Measurements from ENCODE around the gene BAG5. TPM values are rescaled to one million over a fixed set of nuclear protein-coding genes. Genes with fewer than 3 reads are reported as not detected.
A peak's percentile ranks its signal among the peaks of the same experiment; 100 is the strongest.
"Not testable (repeated sequence)": the region's sequence is repeated elsewhere in the genome, so short reads cannot be mapped to it uniquely, and the experiment has no call there.

Gene BAG5
- total RNA-seq, 1 donor from 2014 or later: 7.5 TPM

GRCh38 chr14:103535081-103535890 lies 27.2 kb downstream of the BAG5 start:
- ATAC-seq: peak; percentile 6
- no peak for DNase-seq (ENCODE audit: low spot score)

- no peak for ATAC-seq
Measured at GRCh38 chr14:103534576-103535061, 27.8 kb downstream of the BAG5 start.

GRCh38 chr14:103533999-103534575 lies 28.4 kb downstream of the BAG5 start:
- no peak for ATAC-seq
- DNase-seq (ENCODE audit: low spot score): no peak

More at GRCh38 chr14:103534576-103535061, 27.8 kb downstream of the BAG5 start:
- no peak for DNase-seq (ENCODE audit: low spot score)

GRCh38 chr14:103533137-103533998 lies 29.1 kb downstream of the BAG5 start:
- DNase-seq (ENCODE audit: low spot score) (no peak), ATAC-seq (no peak)

GRCh38 chr14:103532216-103533136 lies 30.0 kb downstream of the BAG5 start:
- ATAC-seq (no peak), DNase-seq (ENCODE audit: low spot score) (no peak)

- DNase-seq (ENCODE audit: low spot score) (no peak), ATAC-seq (no peak)
Measured at GRCh38 chr14:103531421-103532215, 30.8 kb downstream of the BAG5 start.

GRCh38 chr14:103530831-103531230 lies 31.6 kb downstream of the BAG5 start:
- ATAC-seq (no peak), DNase-seq (ENCODE audit: low spot score) (no peak)

- ATAC-seq (no peak), DNase-seq (ENCODE audit: low spot score) (no peak)
Measured at GRCh38 chr14:103530390-103530789, 32.1 kb downstream of the BAG5 start.

GRCh38 chr14:103529383-103530365 lies 32.8 kb downstream of the BAG5 start:
- no peak for ATAC-seq
- no peak for DNase-seq (ENCODE audit: low spot score)

- peak; percentile 93 for ATAC-seq
- peak; percentile 93 for DNase-seq (ENCODE audit: low spot score)
Measured at GRCh38 chr14:103528587-103529382, 33.7 kb downstream of the BAG5 start, which contains the start of gene TRMT61A. Gene TRMT61A (plus strand): TSS chr14:103529196. CDS start chr14:103529979, 783 bp downstream.

GRCh38 chr14:103528146-103528586 lies 34.3 kb downstream of the BAG5 start:
- ATAC-seq (peak; percentile 23), DNase-seq (ENCODE audit: low spot score) (no peak)

- no peak for ATAC-seq
- DNase-seq (ENCODE audit: low spot score): no peak
Measured at GRCh38 chr14:103527408-103528145, 34.9 kb downstream of the BAG5 start.

GRCh38 chr14:103526914-103527248 lies 35.6 kb downstream of the BAG5 start:
- ATAC-seq: no peak
- DNase-seq (ENCODE audit: low spot score): no peak

- DNase-seq (ENCODE audit: low spot score): no peak
- ATAC-seq: peak; percentile 4
Measured at GRCh38 chr14:103526247-103526913, 36.1 kb downstream of the BAG5 start.

GRCh38 chr14:103525430-103526246 lies 36.8 kb downstream of the BAG5 start:
- not testable (repeated sequence) for DNase-seq (ENCODE audit: low spot score); ATAC-seq
